HG03159 (cell line): ENCODE results near the gene LRRC71.

ENCODE experiments used
- ATAC-seq: cut with Tn5 transposase; IDR thresholded peaks from one replicate; pipeline ENCODE4 v1.9.1; 2021; ENCODE audit warnings: mild to moderate bottlenecking, moderate library complexity; ENCODE audit not compliant: unreplicated experiment

LRRC71 gene

GRCh38 chr1:156892190-156893047 is 28.0 kb upstream of the LRRC71 start:
- ATAC-seq: peak; percentile 64

GRCh38 chr1:156893048-156893953 is 27.1 kb upstream of the LRRC71 start, which contains the start of gene PEAR1:
PEAR1 (plus strand) TSS chr1:156893718; CDS start chr1:156903927, 10,209 bp downstream.
- ATAC-seq: no peak

- ATAC-seq: no peak
Measured at GRCh38 chr1:156894001-156894400, 26.4 kb upstream of the LRRC71 start.

- ATAC-seq: no peak
Measured at GRCh38 chr1:156894711-156895454, 25.5 kb upstream of the LRRC71 start.

- no peak for ATAC-seq
Measured at GRCh38 chr1:156895455-156895812, 25.0 kb upstream of the LRRC71 start.

- ATAC-seq: no peak
Measured at GRCh38 chr1:156895927-156896326, 24.5 kb upstream of the LRRC71 start.

- ATAC-seq: no peak
Measured at GRCh38 chr1:156896490-156897033, 23.9 kb upstream of the LRRC71 start.

GRCh38 chr1:156897078-156897825 is 23.2 kb upstream of the LRRC71 start:
- no peak for ATAC-seq

- ATAC-seq: no peak
Measured at GRCh38 chr1:156898161-156898566, 22.3 kb upstream of the LRRC71 start.

GRCh38 chr1:156898971-156899664 is 21.3 kb upstream of the LRRC71 start:
- ATAC-seq: no peak

- no peak for ATAC-seq
Measured at GRCh38 chr1:156899956-156900718, 20.3 kb upstream of the LRRC71 start.

- no peak for ATAC-seq
Measured at GRCh38 chr1:156900896-156901589, 19.4 kb upstream of the LRRC71 start.

- ATAC-seq: no peak
Measured at GRCh38 chr1:156901590-156901900, 18.9 kb upstream of the LRRC71 start.

GRCh38 chr1:156901966-156902915 is 18.2 kb upstream of the LRRC71 start:
- ATAC-seq: no peak

GRCh38 chr1:156903328-156904091 is 16.9 kb upstream of the LRRC71 start:
- ATAC-seq: no peak

GRCh38 chr1:156904187-156904959 is 16.1 kb upstream of the LRRC71 start:
- ATAC-seq: no peak
